Measurements from ENCODE around the gene HAUS5.

DNA sequence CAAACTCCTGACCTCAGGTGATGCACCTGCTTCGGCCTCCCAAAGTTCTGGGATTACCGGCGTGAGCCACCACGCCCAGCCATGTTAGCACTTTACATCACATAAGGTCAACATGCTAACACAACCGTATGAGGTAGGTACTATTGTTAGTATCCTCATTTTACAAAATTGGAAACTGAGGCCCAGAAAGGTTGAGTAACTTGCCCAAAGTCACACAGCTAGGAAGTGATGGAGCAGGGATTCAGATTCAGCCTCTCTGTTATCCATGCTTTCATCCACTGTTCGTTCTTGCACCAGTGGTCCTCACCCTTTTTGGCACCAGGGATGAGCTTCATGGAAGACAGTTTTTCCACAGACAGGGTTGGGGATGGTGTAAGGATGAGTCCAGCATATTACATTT is 44.2 kb downstream of the HAUS5 start:
- TF ChIP-seq TAF1 (IDR thresholded peaks at IDR 0.05; ENCODE audit: borderline replicate concordance, low read depth, low read length) (no peak), POLR2A (IDR thresholded peaks at IDR 0.05; ENCODE audit: low read depth, low read length) (no peak), POLR2AphosphoS5 (IDR thresholded peaks at IDR 0.05; ENCODE audit: low read depth, low read length) (no peak)
